Fibroblast of pulmonary artery (primary cell): ENCODE data around the gene A2ML1.
A peak's percentile ranks its signal among the peaks of the same experiment; 100 is the strongest.
"Not testable (repeated sequence)": the region's sequence is repeated elsewhere in the genome, so short reads cannot be mapped to it uniquely, and the experiment has no call there.

Source experiments
- DNase-seq: peaks from one replicate; pipeline ENCODE4 v3.0.0-alpha.2; 2010; ENCODE audit warnings: low read depth
- H3K4me3 ChIP-seq: replicated peaks from 2 replicates; pipeline ENCODE4 v1.5.1; 2011; ENCODE audit warnings: low read depth, mild to moderate bottlenecking, control low read depth, low read length, moderate library complexity
- TF ChIP-seq, protein P1 (sequence below): IDR thresholded peaks from 2 replicates; pipeline ENCODE4 v1.5.1; 2011; ENCODE audit warnings: mild to moderate bottlenecking, control low read depth, low read length, inconsistent platforms; ENCODE audit errors: missing control alignments

Gene A2ML1

DNA sequence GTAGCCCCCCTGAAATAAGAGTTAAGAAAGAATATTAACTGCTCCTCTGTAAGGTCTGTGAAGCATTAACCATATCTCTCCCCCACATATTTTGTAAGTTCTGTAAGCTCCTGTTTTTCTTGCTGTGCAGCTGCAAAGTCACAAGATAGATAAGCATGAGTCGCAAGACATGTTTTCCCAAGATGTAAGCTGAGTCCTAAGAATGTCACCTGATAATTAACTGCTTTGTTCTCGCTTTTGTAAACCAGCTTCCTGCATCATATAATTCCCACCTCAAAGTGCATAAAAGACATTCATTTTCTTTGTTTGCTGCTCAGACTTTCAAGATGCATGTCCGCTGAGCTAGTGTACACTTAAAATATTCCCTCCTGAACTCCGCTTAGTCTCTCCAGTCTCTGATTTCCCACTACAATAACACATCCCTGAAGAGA is 64.9 kb downstream of the A2ML1 start:
- no peak overlapping the region for H3K4me3 ChIP-seq
- TF ChIP-seq, protein P1, sequence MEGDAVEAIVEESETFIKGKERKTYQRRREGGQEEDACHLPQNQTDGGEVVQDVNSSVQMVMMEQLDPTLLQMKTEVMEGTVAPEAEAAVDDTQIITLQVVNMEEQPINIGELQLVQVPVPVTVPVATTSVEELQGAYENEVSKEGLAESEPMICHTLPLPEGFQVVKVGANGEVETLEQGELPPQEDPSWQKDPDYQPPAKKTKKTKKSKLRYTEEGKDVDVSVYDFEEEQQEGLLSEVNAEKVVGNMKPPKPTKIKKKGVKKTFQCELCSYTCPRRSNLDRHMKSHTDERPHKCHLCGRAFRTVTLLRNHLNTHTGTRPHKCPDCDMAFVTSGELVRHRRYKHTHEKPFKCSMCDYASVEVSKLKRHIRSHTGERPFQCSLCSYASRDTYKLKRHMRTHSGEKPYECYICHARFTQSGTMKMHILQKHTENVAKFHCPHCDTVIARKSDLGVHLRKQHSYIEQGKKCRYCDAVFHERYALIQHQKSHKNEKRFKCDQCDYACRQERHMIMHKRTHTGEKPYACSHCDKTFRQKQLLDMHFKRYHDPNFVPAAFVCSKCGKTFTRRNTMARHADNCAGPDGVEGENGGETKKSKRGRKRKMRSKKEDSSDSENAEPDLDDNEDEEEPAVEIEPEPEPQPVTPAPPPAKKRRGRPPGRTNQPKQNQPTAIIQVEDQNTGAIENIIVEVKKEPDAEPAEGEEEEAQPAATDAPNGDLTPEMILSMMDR, result no peak
- DNase-seq, result peak; percentile 39

DNA sequence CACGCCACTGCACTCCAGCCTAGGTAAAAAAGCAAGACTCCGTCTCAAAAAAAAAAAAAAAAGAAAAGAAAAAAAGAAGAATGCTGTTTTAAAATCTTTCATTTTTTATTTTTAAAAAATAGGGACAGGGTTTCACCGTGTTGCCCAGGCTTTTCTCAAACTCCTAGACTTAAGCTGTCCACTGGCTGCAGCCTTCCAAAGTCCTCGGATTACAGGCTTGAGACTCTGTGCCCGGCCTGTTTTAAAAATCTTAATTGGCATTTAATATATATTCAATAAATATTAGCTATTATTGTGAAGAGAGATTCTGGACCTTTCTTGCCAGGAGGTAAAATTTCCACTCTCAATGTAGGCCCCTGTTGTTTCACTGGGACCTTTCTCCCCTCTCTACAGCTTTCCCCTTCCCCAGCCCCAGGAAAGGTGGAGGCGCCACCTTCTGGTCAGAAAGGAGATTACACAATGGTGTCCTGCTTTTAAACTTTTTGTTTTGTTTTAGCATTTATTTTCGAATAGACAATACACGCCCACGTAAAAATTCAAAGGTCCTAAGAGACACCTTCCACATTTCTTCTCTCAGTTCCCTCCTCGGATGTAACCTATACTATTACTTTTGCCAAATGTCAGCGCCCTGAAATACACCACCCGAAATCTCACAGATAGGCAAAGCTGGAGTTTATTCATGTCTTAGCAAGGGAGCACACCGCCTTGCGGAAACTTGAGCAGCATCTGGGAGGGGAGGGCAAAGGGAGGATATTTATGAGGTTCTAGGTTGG is 68.1 kb downstream of the A2ML1 start:
- peak overlapping the region; percentile 68 for H3K4me3 ChIP-seq
- DNase-seq, result peak; percentile 66
- TF ChIP-seq, protein P1, result peak; percentile 82

DNA sequence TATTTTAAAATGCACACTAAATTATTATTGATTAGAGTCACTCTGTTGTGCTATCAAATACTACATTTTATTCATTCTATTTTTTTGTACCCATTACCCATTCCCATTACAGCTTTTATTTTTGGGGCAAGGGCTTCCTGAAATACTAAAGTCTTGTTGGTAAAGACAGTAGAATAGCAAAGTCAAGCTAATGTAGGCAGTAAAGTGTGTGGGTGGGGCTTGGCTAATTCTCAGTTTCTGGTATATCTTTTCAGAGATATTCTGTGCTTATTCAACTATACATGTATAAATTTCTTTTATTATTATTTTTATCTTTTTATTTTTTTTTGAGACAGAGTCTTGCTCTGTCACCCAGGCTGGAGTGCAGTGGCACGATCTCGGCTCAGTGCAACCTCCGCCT is 69.6 kb downstream of the A2ML1 start:
- no peak overlapping the region for H3K4me3 ChIP-seq
- TF ChIP-seq, protein P1, result no peak
- DNase-seq, result no peak

DNA sequence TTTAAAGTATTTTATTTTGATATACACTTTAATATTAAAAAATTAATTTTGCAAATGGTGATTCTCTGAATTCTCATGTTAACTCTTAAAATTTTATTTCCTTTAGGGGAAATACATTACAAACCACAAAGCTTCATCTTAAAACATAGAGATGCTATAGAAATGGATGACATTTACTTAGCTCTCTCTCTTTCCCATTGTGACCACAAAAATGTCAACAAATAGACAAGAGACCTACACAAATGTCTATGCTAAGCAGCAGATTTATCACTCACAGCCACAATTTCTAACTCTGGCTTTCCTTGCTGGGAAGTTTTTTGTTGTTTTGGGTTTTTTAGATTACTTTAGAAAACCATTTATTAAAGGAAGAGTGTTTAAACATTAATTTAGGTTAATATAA is 72.0 kb downstream of the A2ML1 start:
- no peak for DNase-seq
- H3K4me3 ChIP-seq, result no peak overlapping the region
- TF ChIP-seq, protein P1, result no peak

DNA sequence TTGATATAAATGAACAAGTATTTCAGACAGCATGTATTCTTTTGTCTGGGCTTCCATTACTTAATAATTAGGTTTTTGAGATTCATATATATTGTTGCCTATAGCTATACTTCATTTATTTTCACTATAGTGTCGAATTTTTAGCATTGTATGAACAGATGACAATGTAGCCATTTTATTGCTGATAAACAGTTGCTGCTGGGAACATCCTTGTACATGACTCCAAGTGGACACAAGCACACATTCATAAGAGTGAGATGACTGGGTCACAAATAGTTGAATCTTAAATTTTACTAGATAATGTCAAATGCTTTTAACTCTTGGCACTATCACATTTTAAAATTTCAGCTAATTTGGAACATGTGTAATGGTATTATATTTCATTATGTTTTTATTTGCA is 72.6 kb downstream of the A2ML1 start:
- DNase-seq, result no peak
- H3K4me3 ChIP-seq, result no peak overlapping the region
- TF ChIP-seq, protein P1, result no peak

DNA sequence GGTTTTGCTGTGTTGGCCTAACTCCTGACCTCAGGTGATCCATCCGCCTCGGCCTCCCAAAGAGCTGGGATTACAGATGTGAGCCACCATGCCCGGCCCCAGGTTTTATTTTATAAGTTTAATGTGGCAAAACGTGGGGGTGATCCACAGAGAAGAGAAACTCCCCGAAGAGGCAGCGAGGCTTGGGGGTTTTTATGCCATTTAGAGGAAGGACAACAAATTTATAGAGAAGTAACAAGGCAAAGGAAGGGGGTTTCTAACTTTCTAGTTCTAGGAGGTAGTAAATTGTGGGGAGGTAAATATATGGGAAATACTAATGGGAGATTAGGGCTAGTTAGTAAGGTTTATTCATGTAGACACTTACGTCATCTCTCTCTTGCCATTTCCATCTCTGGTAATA is 74.7 kb downstream of the A2ML1 start:
- H3K4me3 ChIP-seq, result no peak overlapping the region
- no peak for DNase-seq
- TF ChIP-seq, protein P1, result no peak

DNA sequence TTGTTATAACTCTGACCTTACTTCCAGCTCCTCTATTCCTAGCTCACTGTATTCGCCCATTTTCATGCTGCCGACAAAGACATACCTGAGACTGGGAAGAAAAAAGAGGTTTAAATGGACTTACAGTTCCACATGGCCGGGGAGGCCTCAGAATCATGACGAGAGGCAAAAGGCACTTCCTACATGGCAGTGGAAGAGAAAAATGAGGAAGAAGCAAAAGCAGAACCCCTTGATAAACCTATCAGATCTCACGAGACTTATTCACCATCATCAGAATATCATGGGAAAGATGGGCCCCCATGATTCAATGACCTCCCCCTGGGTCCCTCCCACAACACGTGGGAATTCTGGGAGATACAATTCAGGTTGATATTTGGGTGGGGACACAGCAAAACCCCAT is 77.4 kb downstream of the A2ML1 start:
- no peak for DNase-seq
- H3K4me3 ChIP-seq, result no peak overlapping the region
- TF ChIP-seq, protein P1, result no peak

DNA sequence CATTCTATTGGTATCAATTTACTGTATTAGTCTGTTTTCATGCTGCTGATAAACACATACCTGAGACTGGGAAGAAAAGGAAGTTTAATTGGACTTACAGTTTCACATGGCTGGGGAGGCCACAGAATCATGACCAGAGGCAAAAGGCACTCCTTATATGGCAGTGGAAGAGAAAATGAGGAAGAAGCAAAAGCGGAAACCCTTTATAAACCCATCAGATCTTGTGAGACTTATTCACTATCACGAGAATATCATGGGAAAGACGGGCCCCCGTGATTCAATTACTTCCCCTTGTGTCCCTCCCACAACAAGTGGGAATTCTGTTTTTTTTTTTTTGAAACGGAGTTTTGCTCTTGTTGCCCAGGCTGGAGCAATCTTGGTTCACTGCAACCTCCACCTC is 80.3 kb downstream of the A2ML1 start:
- not testable (repeated sequence) for DNase-seq, H3K4me3 ChIP-seq
